ENCODE measurements around the gene FSTL5. TPM values are rescaled to one million over a fixed set of nuclear protein-coding genes. Genes with fewer than 3 reads are reported as not detected.

FSTL5 gene
- total and polyA plus RNA-seq, 9 of the 15 experiments (the other 6 are each of a cell fraction or from before 2014, with no cell fraction given): 0.09 to 3.1 (median 0.50) TPM; not detected in 1

DNA sequence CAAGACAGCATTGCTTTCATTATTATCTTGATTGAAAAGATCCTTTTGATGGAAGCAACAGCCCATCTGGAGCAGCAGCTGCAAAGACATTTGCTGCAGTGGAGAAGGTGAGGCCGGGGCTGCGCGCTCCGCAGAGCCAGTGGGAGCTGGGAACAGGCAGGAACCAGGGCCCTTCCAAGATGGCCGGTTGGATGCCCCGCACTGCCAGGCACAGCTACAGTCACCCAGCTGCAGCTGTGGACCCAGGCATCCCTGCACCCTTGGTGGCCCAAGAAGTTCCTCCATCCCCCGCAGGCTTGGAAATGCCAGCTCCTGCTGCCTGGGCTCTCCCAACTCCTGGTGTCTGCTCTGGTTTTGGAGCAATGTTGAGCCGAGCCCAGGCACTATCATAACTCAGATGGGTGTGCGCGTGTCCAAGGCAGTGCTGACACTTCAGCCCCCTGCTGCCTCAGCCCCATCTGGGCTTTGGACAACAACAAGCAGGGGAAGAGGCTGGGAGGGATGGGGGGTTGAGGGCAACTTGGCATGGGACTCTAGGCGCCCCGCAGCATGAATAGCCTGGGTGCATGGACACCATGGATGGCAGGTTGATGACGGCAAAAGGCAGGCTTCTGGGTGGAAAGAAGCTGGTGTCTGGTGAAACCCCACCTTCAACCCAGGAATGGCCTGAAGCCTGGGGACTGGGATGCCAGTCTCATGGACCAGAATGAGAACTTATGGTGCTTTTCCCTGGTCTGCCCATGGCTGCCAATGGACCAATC is 371.8 kb downstream of the FSTL5 start:
- Histone ChIP-seq H3K4me2 (ENCODE audit: insufficient read depth, low read length) (no peak overlapping the region), H3K9me3 (replicated peaks; ENCODE audit: control insufficient read depth, insufficient read depth, low read depth, low read length) (no peaks in the 10 kb centered on the region), H3K27ac (ENCODE audit: extremely low read depth, low read depth, low read length) (no peak overlapping the region), H3K36me3 (ENCODE audit: control insufficient read depth, insufficient read depth, low read length) (no peaks in the 10 kb centered on the region), H2AFZ (ENCODE audit: low read depth, low read length) (no peak overlapping the region), H3K79me2 (ENCODE audit: control insufficient read depth, insufficient read depth, low read length) (no peaks in the 10 kb centered on the region), H3K27me3 (ENCODE audit: control insufficient read depth in 2 of 2, insufficient read depth in 2 of 2, low read length in 2 of 2) (no peaks in the 10 kb centered on the region), H4K20me1 (replicated peaks; ENCODE audit: control insufficient read depth, insufficient read depth, low read length) (no peaks in the 10 kb centered on the region), H3K9me1 (ENCODE audit: control insufficient read depth, insufficient read depth, low read length) (no peaks in the 10 kb centered on the region), H3K4me1 (replicated peaks in 1 of 2; ENCODE audit: control insufficient read depth in 2 of 2, insufficient read depth in 2 of 2, low read length in 2 of 2) (no peaks in the 10 kb centered on the region), H3K4me3 (no peak overlapping the region), H3K9ac (ENCODE audit: insufficient read depth in 1 of 2, low read depth in 2 of 2, low read length in 2 of 2) (no peak overlapping the region)
- POLR2A ChIA-PET: no interaction called here
- ATAC-seq (no peak), DNase-seq (ENCODE audit: extremely low read depth in 1 of 4, low spot score in 3 of 4) (no peak), FAIRE-seq (no peak)
- in situ Hi-C loops (cut with MboI): no loop called here
- BruUV-seq (replicated peaks): no TSS peak
- intact Hi-C loops (cut with micrococcal nuclease): no loop called here
- 0% methylated on average over 1 of the region's 13 CpGs for WGBS (ENCODE audit: insufficient coverage, low coverage, missing lambda C conversion rate)
- CTCF ChIA-PET (ENCODE audit: low intra/inter-chr PET ratio): no interaction called here
- TF ChIP-seq CSDE1 (IDR thresholded peaks at IDR 0.05) (no peak), ZNF586 (CRISPR knock-in tag; conservative IDR thresholded peaks at IDR 0.05) (no peak), ZNF232 (CRISPR knock-in tag; IDR thresholded peaks at IDR 0.05) (no peak), ZNF184 (CRISPR knock-in tag; IDR thresholded peaks at IDR 0.05) (no peak), CHCHD3 (CRISPR knock-in tag; IDR thresholded peaks at IDR 0.05) (no peak), ZC3H8 (IDR thresholded peaks at IDR 0.05) (no peak), ZNF347 (CRISPR knock-in tag; IDR thresholded peaks at IDR 0.05; ENCODE audit: low read depth) (no peak), NCOA6 (IDR thresholded peaks at IDR 0.05) (no peak), THRAP3 (IDR thresholded peaks at IDR 0.05; ENCODE audit: borderline replicate concordance) (no peak), ATF7 (IDR thresholded peaks at IDR 0.05) (no peak), DIDO1 (tag; IDR thresholded peaks at IDR 0.05; ENCODE audit: low read depth) (no peak), JUND (IDR thresholded peaks at IDR 0.05; ENCODE audit: borderline replicate concordance, low read depth, low read length) (no peak), JUND (tag; IDR thresholded peaks at IDR 0.05; ENCODE audit: borderline replicate concordance, low read depth, low read length) (no peak)
